ENCODE data around the gene CALHM1. TPM values are rescaled to one million over a fixed set of nuclear protein-coding genes. Genes with fewer than 3 reads are reported as not detected.

The CALHM1 gene
- total and polyA plus RNA-seq, 2 experiments from 2014 or later, result 0.11 TPM; not detected in 1

DNA sequence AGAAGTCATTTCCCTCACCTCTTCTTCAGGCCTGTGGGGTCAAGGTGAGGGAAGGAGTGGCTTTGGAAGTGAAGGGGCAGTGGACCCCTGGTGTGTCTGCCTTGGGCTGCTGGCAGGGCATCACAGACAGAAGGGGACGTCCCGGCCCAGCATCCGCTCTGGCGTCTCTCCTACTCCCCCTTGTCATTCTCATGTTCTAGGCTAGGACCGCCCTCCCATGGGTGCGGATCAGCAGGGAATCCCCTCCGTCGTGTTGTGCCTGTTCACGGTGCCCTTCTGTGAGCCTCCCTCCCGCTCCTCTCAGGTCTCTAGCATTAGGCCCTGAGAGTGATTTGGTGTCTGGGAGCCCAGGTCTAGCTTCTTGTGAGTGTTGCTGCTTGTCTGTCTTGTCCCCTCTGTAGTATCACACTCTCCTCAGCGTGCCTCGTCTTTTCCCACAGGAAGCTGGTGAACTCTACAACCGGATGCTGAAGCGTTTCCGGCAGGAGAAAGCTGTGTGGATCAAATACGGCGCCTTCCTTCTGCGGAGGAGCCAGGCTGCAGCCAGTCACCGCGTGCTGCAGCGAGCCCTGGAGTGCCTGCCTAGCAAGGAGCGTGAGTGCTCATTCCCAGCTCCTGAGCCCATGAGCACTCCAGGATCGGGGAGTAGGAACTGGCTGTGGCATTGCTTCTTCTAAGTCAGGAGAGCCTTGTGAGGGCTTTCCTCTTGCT lies 15.1 kb downstream of the CALHM1 start:
- no peaks in the 10 kb centered on the region for H3K9me2 ChIP-seq (ENCODE audit: insufficient read depth)
- Mint-ChIP-seq H3K9me3 (no peaks in the 10 kb centered on the region), H3K4me3 (no peak overlapping the region), H3K4me1 (no peaks in the 10 kb centered on the region), H3K36me3 (ENCODE audit: low read depth) (peaks cover 87% of the 10 kb centered on the region), H3K27me3 (ENCODE audit: insufficient read depth, low read depth, poor library complexity) (peaks cover 8% of the 10 kb centered on the region), H3K27ac (no peak overlapping the region)
- no peak overlapping the region for H3K4me2 ChIP-seq
- H3K27ac ChIP-seq (ENCODE audit: low read depth), result no peak overlapping the region
- DNase-seq (ENCODE audit: low spot score) (no peak), ATAC-seq (no peak)
- H3F3A ChIP-seq (replicated peaks; ENCODE audit: low read depth), result no peaks in the 10 kb centered on the region
- H3K4me1 ChIP-seq (ENCODE audit: insufficient read depth), result no peaks in the 10 kb centered on the region
- no peak overlapping the region for H2AFZ ChIP-seq
- no peaks in the 10 kb centered on the region for H3K27me3 ChIP-seq (ENCODE audit: insufficient read depth)
- H3K79me2 ChIP-seq (replicated peaks; ENCODE audit: insufficient read depth), result no peaks in the 10 kb centered on the region
- peaks cover 57% of the 10 kb centered on the region for H3K36me3 ChIP-seq (ENCODE audit: insufficient read depth)
- no peak for TF ChIP-seq POLR2AphosphoS5 (IDR thresholded peaks at IDR 0.05; ENCODE audit: low read depth)
- TF ChIP-seq, protein P1, sequence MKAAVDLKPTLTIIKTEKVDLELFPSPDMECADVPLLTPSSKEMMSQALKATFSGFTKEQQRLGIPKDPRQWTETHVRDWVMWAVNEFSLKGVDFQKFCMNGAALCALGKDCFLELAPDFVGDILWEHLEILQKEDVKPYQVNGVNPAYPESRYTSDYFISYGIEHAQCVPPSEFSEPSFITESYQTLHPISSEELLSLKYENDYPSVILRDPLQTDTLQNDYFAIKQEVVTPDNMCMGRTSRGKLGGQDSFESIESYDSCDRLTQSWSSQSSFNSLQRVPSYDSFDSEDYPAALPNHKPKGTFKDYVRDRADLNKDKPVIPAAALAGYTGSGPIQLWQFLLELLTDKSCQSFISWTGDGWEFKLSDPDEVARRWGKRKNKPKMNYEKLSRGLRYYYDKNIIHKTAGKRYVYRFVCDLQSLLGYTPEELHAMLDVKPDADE (IDR thresholded peaks at IDR 0.05), result no peak
- TF ChIP-seq CREB1 (CRISPR knock-in tag; IDR thresholded peaks at IDR 0.05; ENCODE audit: low read depth), result no peak
- no peak for TF ChIP-seq EZH2phosphoT487 (IDR thresholded peaks at IDR 0.05; ENCODE audit: unreplicated experiment)
- TF ChIP-seq, protein P2, sequence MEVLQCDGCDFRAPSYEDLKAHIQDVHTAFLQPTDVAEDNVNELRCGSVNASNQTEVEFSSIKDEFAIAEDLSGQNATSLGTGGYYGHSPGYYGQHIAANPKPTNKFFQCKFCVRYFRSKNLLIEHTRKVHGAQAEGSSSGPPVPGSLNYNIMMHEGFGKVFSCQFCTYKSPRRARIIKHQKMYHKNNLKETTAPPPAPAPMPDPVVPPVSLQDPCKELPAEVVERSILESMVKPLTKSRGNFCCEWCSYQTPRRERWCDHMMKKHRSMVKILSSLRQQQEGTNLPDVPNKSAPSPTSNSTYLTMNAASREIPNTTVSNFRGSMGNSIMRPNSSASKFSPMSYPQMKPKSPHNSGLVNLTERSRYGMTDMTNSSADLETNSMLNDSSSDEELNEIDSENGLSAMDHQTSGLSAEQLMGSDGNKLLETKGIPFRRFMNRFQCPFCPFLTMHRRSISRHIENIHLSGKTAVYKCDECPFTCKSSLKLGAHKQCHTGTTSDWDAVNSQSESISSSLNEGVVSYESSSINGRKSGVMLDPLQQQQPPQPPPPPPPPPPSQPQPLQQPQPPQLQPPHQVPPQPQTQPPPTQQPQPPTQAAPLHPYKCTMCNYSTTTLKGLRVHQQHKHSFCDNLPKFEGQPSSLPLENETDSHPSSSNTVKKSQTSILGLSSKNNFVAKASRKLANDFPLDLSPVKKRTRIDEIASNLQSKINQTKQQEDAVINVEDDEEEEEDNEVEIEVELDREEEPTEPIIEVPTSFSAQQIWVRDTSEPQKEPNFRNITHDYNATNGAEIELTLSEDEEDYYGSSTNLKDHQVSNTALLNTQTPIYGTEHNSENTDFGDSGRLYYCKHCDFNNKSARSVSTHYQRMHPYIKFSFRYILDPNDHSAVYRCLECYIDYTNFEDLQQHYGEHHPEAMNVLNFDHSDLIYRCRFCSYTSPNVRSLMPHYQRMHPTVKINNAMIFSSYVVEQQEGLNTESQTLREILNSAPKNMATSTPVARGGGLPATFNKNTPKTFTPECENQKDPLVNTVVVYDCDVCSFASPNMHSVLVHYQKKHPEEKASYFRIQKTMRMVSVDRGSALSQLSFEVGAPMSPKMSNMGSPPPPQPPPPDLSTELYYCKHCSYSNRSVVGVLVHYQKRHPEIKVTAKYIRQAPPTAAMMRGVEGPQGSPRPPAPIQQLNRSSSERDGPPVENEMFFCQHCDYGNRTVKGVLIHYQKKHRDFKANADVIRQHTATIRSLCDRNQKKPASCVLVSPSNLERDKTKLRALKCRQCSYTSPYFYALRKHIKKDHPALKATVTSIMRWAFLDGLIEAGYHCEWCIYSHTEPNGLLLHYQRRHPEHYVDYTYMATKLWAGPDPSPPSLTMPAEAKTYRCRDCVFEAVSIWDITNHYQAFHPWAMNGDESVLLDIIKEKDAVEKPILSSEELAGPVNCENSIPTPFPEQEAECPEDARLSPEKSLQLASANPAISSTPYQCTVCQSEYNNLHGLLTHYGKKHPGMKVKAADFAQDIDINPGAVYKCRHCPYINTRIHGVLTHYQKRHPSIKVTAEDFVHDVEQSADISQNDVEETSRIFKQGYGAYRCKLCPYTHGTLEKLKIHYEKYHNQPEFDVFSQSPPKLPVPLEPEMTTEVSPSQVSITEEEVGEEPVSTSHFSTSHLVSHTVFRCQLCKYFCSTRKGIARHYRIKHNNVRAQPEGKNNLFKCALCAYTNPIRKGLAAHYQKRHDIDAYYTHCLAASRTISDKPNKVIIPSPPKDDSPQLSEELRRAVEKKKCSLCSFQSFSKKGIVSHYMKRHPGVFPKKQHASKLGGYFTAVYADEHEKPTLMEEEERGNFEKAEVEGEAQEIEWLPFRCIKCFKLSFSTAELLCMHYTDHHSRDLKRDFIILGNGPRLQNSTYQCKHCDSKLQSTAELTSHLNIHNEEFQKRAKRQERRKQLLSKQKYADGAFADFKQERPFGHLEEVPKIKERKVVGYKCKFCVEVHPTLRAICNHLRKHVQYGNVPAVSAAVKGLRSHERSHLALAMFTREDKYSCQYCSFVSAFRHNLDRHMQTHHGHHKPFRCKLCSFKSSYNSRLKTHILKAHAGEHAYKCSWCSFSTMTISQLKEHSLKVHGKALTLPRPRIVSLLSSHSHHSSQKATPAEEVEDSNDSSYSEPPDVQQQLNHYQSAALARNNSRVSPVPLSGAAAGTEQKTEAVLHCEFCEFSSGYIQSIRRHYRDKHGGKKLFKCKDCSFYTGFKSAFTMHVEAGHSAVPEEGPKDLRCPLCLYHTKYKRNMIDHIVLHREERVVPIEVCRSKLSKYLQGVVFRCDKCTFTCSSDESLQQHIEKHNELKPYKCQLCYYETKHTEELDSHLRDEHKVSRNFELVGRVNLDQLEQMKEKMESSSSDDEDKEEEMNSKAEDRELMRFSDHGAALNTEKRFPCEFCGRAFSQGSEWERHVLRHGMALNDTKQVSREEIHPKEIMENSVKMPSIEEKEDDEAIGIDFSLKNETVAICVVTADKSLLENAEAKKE (CRISPR knock-in tag; IDR thresholded peaks at IDR 0.05), result no peak
- no peak for TF ChIP-seq EZH2 (IDR thresholded peaks at IDR 0.05; ENCODE audit: low read depth, unreplicated experiment)
- TF ChIP-seq, protein P3, sequence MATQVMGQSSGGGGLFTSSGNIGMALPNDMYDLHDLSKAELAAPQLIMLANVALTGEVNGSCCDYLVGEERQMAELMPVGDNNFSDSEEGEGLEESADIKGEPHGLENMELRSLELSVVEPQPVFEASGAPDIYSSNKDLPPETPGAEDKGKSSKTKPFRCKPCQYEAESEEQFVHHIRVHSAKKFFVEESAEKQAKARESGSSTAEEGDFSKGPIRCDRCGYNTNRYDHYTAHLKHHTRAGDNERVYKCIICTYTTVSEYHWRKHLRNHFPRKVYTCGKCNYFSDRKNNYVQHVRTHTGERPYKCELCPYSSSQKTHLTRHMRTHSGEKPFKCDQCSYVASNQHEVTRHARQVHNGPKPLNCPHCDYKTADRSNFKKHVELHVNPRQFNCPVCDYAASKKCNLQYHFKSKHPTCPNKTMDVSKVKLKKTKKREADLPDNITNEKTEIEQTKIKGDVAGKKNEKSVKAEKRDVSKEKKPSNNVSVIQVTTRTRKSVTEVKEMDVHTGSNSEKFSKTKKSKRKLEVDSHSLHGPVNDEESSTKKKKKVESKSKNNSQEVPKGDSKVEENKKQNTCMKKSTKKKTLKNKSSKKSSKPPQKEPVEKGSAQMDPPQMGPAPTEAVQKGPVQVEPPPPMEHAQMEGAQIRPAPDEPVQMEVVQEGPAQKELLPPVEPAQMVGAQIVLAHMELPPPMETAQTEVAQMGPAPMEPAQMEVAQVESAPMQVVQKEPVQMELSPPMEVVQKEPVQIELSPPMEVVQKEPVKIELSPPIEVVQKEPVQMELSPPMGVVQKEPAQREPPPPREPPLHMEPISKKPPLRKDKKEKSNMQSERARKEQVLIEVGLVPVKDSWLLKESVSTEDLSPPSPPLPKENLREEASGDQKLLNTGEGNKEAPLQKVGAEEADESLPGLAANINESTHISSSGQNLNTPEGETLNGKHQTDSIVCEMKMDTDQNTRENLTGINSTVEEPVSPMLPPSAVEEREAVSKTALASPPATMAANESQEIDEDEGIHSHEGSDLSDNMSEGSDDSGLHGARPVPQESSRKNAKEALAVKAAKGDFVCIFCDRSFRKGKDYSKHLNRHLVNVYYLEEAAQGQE (IDR thresholded peaks at IDR 0.05; ENCODE audit: unreplicated experiment), result no peak
- no peak for TF ChIP-seq STAT1 (IDR thresholded peaks at IDR 0.05; ENCODE audit: unreplicated experiment)
- no peak for TF ChIP-seq ZNF331 (CRISPR knock-in tag; IDR thresholded peaks at IDR 0.05; ENCODE audit: low read depth)
- TF ChIP-seq JUNB (IDR thresholded peaks at IDR 0.05; ENCODE audit: unreplicated experiment), result no peak
- TF ChIP-seq, protein P4, sequence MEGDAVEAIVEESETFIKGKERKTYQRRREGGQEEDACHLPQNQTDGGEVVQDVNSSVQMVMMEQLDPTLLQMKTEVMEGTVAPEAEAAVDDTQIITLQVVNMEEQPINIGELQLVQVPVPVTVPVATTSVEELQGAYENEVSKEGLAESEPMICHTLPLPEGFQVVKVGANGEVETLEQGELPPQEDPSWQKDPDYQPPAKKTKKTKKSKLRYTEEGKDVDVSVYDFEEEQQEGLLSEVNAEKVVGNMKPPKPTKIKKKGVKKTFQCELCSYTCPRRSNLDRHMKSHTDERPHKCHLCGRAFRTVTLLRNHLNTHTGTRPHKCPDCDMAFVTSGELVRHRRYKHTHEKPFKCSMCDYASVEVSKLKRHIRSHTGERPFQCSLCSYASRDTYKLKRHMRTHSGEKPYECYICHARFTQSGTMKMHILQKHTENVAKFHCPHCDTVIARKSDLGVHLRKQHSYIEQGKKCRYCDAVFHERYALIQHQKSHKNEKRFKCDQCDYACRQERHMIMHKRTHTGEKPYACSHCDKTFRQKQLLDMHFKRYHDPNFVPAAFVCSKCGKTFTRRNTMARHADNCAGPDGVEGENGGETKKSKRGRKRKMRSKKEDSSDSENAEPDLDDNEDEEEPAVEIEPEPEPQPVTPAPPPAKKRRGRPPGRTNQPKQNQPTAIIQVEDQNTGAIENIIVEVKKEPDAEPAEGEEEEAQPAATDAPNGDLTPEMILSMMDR (conservative IDR thresholded peaks at IDR 0.05; ENCODE audit: low read depth in 2 of 2), result no peak
- no peak for TF ChIP-seq ZNF114 (CRISPR knock-in tag; IDR thresholded peaks at IDR 0.05)
- TF ChIP-seq NANOG (IDR thresholded peaks at IDR 0.05; ENCODE audit: borderline replicate concordance), result no peak
- H3K4me3 ChIP-seq, result no peak overlapping the region
- peaks cover 9% of the 10 kb centered on the region; the same call in 1 of the 2 replicates for H4K20me1 ChIP-seq (replicated peaks; ENCODE audit: insufficient read depth)
